Gastrocnemius medialis (tissue), 4 donors: ENCODE measurements around the gene RAB10.

Source experiments
- CTCF ChIP-seq, 5 experiments: fragments of 450-650 bp in 3 of 5; fragments of 200-600 bp in 2 of 5; sonication (generic) in 2 of 5; IDR thresholded peaks in 4 of 5; conservative IDR thresholded peaks in 1 of 5; 1 replicate in 4 of 5; 2 replicates in 1 of 5; pipeline ENCODE4 v1.5.1; 2016 to 2019; ENCODE audit warnings: antibody characterized with exemption in 5 of 5, mild to moderate bottlenecking in 3 of 5, moderate library complexity in 3 of 5
- POLR2A ChIP-seq, 2 donors: fragments of 450-650 bp; IDR thresholded peaks; one replicate each; pipeline ENCODE4 v1.6.1; 2017; ENCODE audit warnings: antibody characterized with exemption in 2 of 2, mild to moderate bottlenecking in 2 of 2, moderate library complexity in 2 of 2

DNA sequence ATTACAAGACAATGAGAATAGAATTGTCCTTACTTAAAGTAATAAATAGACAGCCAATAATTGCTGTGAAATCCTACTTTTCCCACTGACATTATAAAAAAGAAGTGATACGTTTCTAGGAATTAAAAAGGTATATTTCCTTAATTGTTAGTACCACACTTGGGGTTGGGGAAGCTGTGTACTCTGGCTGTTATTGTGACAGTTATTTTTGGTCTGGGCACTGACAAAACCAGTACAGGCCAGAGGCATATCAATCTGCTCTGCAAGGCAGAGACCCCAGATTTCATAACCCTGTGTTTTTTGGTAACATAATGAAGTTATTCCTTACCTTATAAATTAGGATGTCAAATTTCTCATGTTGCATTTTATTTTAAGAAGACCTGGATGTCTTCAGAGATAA is 66.5 kb downstream of the RAB10 start:
- TF ChIP-seq CTCF (IDR thresholded peaks at IDR 0.05 in 4 of 5, conservative IDR thresholded peaks at IDR 0.05 in 1 of 5): no peak
- no peak for TF ChIP-seq POLR2A (IDR thresholded peaks at IDR 0.05)
